Esophagus squamous epithelium (tissue), 4 donors: ENCODE measurements around the gene FOXP4.

ENCODE experiments used
- CTCF ChIP-seq, 6 experiments: fragments of 450-650 bp in 4 of 6; fragments of 200-600 bp in 2 of 6; sonication (generic) in 2 of 6; IDR thresholded peaks; one replicate each; pipeline ENCODE4 v1.5.1; 2016 to 2019; ENCODE audit warnings: antibody characterized with exemption in 6 of 6, mild to moderate bottlenecking in 4 of 6, moderate library complexity in 4 of 6
- POLR2A ChIP-seq, 4 donors: fragments of 450-650 bp; IDR thresholded peaks; one replicate each; pipeline ENCODE4 v1.6.1; 2017; ENCODE audit warnings: antibody characterized with exemption in 4 of 4, mild to moderate bottlenecking in 4 of 4, moderate library complexity in 3 of 4

GRCh38 chr6:41551086-41551700 is 5.0 kb downstream of the FOXP4 start:
- TF ChIP-seq POLR2A (IDR thresholded peaks at IDR 0.05), result no peak
- TF ChIP-seq CTCF (IDR thresholded peaks at IDR 0.05), result no peak
